Subcutaneous abdominal adipose tissue (tissue), 5 donors: ENCODE results near the gene MAT2A.
A peak's percentile ranks its signal among the peaks of the same experiment; 100 is the strongest.
"Not testable (repeated sequence)": the region's sequence is repeated elsewhere in the genome, so short reads cannot be mapped to it uniquely, and the experiment has no call there.

ENCODE experiments used
- H3K27ac ChIP-seq: one replicate; pipeline ENCODE4 v1.7.0; 2013; ENCODE audit warnings: low read depth, mild to moderate bottlenecking, inconsistent platforms, low read length, moderate library complexity
- H3K27me3 ChIP-seq, 5 donors: one replicate each; pipeline ENCODE4 v1.7.0; 2013; ENCODE audit warnings: low read length in 5 of 5, inconsistent platforms in 1 of 5; ENCODE audit not compliant: control insufficient read depth in 5 of 5, insufficient read depth in 4 of 5
- H3K36me3 ChIP-seq, 5 donors: one replicate each; pipeline ENCODE4 v1.7.0; 2013; ENCODE audit warnings: low read length in 5 of 5; ENCODE audit not compliant: control insufficient read depth in 5 of 5, insufficient read depth in 5 of 5
- H3K4me1 ChIP-seq, 5 donors: one replicate each; pipeline ENCODE4 v1.7.0; 2013; ENCODE audit warnings: low read length in 5 of 5, mild to moderate bottlenecking in 3 of 5, moderate library complexity in 1 of 5; ENCODE audit not compliant: control insufficient read depth in 5 of 5, insufficient read depth in 5 of 5
- H3K4me3 ChIP-seq, 5 donors: one replicate each; pipeline ENCODE4 v1.7.0; 2013; ENCODE audit warnings: low read length in 5 of 5, low read depth in 1 of 5
- H3K9ac ChIP-seq, 5 donors: one replicate each; pipeline ENCODE4 v1.7.0; 2013; ENCODE audit warnings: low read length in 5 of 5, mild to moderate bottlenecking in 4 of 5, moderate library complexity in 3 of 5
- H3K9me3 ChIP-seq, 5 donors: one replicate each; pipeline ENCODE4 v1.7.0; 2013; ENCODE audit warnings: low read length in 5 of 5; ENCODE audit not compliant: control insufficient read depth in 5 of 5
- donor health status: healthy.
- donor health status: healthy.
- donor health status: healthy.
- donor health status: healthy.
- donor health status: healthy.

MAT2A gene

DNA sequence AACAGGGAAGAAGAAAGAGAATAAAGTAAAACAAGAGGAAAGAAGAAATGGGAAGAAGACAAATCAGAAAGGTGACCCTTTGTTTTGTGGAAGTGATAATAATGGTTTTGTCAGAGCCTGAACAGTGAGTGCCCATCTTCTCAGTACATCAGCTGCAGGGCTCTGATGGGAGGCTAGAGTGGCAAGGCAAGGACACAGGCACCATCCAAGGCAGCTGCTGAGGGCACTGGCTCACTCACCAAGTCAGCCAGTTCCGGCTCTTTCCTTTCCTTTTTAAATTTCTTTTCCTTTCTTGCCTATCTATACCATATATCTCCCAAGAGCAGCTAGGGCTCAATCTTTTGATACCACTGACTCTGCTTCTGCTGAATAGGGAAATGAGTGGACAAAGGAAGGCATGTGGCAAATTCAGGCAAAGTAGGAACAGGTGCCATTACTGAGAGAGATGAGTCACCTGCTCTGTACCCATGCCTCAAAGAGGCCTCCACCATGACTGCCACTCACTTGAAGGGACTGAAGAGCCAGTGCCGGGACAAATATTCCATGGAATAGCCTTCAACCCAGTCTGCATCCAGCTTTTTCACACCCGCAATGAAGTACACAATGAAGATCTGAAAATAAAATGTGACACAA lies 16.1 kb downstream of the MAT2A start:
- Histone ChIP-seq H3K4me3 (no peak overlapping the region), H3K4me1 (peaks cover 3 to 29% (median 12%) of the 10 kb centered on the region in 5 donors), H3K9me3 (no peaks in the 10 kb centered on the region), H3K27ac (no peak overlapping the region), H3K9ac (no peak overlapping the region), H3K36me3 (peaks cover 14 to 80% (median 66%) of the 10 kb centered on the region in 5 donors), H3K27me3 (no peaks in the 10 kb centered on the region)

DNA sequence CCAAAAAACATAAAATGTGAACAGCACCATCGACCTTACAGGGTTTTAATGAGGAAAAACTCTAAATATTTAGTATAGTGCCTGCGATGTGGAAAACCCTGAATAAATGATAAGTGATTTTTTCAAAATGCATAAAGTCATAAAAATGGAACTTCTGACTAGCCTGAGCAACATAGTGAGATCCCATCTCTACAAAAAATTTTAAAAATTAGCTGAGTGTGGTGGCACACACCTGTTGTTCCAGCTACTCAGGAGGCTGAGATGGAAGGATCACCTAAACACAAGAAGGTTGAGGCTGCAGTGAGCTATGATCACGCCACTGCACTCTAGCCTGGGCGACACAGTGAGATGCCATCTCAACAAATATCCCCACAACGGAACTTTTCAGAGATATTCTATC lies 18.2 kb downstream of the MAT2A start:
- peaks cover 4 to 28% (median 21%) of the 10 kb centered on the region in 5 donors for H3K4me1 ChIP-seq
- no peaks in the 10 kb centered on the region for H3K27me3 ChIP-seq
- H3K36me3 ChIP-seq: peaks cover 6 to 59% (median 49%) of the 10 kb centered on the region in 5 donors
- H3K4me3 ChIP-seq: no peak overlapping the region
- no peak overlapping the region for H3K27ac ChIP-seq
- no peaks in the 10 kb centered on the region for H3K9me3 ChIP-seq
- H3K9ac ChIP-seq: no peak overlapping the region

DNA sequence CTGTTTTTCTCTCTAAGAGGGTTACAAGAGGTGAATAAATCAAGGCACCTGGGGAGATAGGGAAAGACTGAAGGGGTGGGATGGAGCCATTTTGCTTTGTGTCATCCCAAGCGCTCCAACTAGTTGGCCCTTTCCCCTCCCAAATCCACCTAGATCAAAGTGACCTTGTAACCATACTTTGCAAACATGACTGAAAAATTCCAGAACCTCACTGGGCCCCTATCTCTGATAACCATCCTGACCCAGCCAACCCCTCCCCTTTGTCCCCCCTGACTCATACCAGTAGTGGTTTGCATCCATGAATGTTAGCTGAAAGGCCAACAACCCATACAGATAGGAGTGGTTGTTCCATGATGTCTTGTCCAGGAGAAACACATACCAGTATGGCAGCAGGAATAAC lies 19.2 kb downstream of the MAT2A start:
- Histone ChIP-seq H3K9ac (no peak overlapping the region), H3K4me1 (peaks cover 2 to 27% (median 19%) of the 10 kb centered on the region in 5 donors), H3K9me3 (no peaks in the 10 kb centered on the region), H3K36me3 (peaks cover 4 to 49% (median 39%) of the 10 kb centered on the region in 5 donors), H3K4me3 (no peak overlapping the region), H3K27ac (no peak overlapping the region), H3K27me3 (no peaks in the 10 kb centered on the region)

DNA sequence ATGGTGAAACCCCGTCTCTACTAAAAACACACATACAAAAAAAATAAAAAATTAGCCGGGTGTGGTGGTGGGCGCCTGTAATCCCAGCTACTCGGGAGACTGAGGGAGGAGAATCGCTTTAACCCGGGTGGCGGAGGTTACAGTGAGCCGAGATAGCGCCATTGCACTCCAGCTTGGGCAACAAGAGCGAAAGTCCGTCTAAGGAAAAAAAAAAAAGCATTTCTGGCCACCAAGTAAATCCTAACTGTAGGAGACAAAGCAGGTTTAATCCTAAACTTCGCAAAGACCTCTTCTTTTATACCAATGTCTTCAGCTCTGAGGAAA lies 21.4 kb downstream of the MAT2A start:
- H3K9ac ChIP-seq: peak overlapping the region in 4 of 5 donors; percentile 29 to 91 (median 74)
- peak overlapping the region; percentile 96 for H3K27ac ChIP-seq
- peaks cover 4 to 28% (median 21%) of the 10 kb centered on the region in 5 donors for H3K36me3 ChIP-seq
- H3K9me3 ChIP-seq, H3K27me3 ChIP-seq: not testable (repeated sequence)
- peaks cover 2 to 27% (median 22%) of the 10 kb centered on the region in 5 donors for H3K4me1 ChIP-seq
- H3K4me3 ChIP-seq: peak overlapping the region; percentile 80 to 95 (median 94)

DNA sequence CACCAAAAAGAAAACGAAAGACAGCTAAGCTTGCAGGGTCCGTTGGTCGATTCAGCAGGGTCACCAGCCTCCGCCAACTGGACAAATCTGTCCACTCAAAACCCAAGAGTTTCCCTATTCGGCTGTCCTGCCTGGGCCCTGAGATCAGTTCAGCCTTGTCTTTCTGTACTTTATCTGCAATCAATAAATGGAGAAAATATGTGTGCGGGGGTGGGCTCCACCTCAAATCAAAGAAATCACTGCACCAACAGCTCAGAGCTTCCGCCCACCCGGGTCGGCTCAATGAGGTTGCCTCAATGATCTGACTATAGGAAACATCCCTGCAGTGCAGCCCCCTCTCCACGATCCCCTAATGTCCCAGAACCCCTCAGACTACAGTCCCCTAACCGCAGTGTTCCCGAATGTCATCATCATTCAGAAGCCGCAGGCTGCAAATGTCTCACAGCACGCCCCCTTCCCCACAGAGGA lies 21.9 kb downstream of the MAT2A start:
- H3K27ac ChIP-seq: peak overlapping the region; percentile 96
- H3K4me3 ChIP-seq: peak overlapping the region; percentile 80 to 95 (median 94)
- H3K9ac ChIP-seq: peak overlapping the region; percentile 7 to 91 (median 56)
- H3K4me1 ChIP-seq: peaks cover 2 to 27% (median 22%) of the 10 kb centered on the region in 5 donors
- no peaks in the 10 kb centered on the region for H3K27me3 ChIP-seq
- no peaks in the 10 kb centered on the region for H3K9me3 ChIP-seq
- H3K36me3 ChIP-seq: peaks cover 0 to 25% (median 17%) of the 10 kb centered on the region in 5 donors

DNA sequence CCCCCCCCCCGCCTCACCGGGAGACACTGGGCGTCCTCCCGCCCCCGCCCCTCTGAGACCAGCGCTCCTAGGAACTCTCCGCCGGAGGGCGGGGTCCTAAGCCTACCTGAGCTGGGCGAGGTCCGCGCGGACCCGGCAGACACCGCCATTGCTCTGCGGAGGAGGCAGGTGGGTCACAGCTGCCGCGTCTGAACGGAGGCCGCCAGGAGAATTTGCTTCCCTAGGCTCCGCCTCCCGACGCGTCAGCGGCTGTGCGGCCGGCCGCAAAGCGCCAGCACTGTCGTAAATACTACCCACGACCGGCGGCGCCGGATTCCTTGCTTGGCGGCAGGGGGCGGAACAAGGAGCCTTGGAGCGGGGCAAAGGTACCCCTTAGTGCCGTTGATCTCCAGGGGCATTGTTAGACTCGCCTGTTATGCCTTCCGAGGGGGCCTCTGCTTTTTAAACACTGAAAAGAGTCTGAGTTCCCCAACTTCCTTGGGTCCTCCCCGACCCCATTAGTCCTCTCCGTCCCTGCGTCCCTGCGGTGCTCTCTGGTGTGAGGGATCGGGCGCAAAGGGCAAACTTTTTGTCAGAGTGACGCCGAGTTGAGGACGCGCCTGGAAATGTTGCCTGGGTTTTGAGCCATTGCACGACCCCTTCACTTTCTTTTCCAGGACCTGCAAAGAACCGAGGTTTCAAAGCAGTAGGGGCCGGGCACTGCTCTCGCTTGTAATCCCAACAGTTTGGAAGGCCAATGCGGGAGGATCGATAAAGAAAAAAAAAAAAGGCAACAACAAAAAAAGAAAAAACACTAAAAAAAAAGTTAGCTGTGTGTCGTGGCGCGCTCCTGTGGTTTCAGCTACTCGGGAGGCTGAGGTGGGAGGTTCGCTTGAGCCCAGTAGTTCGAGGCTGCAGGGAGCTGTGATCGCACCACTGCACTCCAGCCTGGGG lies 22.6 kb downstream of the MAT2A start, which contains the start of gene GGCX:
TSS of gene GGCX (minus strand) at position 214 of the 933 bp plus-strand sequence. CDS start at position 149, 65 bp downstream.
- Histone ChIP-seq H3K4me3 (peak within 1 kb of the TSS; percentile 80 to 99 (median 94)), H3K9me3 (no peaks in the 10 kb centered on the region), H3K36me3 (peaks cover 0 to 21% (median 12%) of the 10 kb centered on the region in 5 donors), H3K4me1 (peaks cover 2 to 27% (median 22%) of the 10 kb centered on the region in 5 donors), H3K27me3 (no peaks in the 10 kb centered on the region), H3K9ac (peak within 1 kb of the TSS; percentile 84 to 92 (median 91)), H3K27ac (peak within 1 kb of the TSS; percentile 96)

DNA sequence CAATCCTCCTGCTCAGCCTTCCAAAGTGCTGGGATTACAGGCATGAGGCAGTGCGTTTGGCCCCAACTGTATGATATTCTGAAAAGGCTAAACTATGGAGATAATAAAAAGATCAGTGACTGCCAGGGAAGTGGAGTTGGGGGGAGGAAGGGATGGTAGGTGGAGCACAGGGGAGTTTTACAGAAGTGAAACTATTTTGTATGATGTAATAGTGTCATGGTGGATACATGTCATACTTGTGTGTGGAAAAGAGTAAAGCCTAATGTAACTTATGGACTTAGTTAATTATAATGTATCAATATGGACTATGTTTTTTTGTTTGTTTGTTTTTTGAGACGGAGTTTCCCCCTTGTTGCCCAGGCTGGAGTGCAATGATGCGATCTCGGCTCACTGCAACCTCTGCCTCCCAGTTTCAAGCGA lies 25.2 kb downstream of the MAT2A start:
- Histone ChIP-seq H3K4me1 (peaks cover 2 to 24% (median 21%) of the 10 kb centered on the region in 5 donors), H3K27me3 (no peaks in the 10 kb centered on the region), H3K27ac (no peak overlapping the region), H3K36me3 (no peaks in the 10 kb centered on the region), H3K4me3 (no peak overlapping the region), H3K9ac (no peak overlapping the region), H3K9me3 (no peaks in the 10 kb centered on the region)

DNA sequence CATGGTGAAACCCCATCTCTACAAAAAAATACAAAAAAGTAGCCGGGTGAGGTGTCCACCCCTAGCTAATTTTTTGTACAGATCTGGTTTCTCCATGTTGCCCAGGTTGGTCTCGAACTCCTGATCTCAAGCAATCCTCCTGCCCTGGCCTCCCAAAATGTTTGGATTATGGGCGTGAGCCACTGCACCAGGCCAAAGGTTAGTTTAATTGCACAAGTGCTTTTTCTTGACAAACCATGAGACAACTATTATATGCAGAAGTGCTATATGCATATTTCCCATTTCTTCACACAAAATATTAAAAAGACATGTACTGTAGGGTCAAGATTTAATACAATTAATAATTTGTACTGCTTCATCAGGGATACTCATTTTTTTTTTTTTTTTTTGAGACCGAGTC lies 27.3 kb downstream of the MAT2A start:
- Histone ChIP-seq H3K4me3 (no peak overlapping the region), H3K36me3 (no peaks in the 10 kb centered on the region), H3K27ac (no peak overlapping the region), H3K4me1 (peaks cover 0 to 6% (median 5%) of the 10 kb centered on the region in 5 donors), H3K9me3 (no peaks in the 10 kb centered on the region), H3K27me3 (no peaks in the 10 kb centered on the region), H3K9ac (no peak overlapping the region)

DNA sequence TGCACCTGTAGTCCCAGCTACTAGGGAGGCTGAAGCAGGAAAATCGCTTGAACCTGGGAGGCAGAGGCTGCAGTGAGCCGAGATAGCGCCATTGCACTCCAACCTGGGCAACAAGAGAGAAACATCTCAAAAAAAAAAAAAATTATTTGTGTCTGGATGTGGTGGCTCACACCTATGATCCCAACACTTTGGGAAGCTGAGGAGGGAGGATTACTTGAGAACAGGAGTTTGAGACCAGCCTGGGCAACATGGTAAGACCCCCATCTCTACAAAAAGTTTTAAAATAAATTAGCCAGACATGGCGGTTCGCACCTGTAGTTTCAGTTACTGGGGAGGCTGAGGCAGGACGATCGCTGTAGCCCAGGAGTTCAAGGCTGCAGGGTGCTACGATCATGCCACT lies 36.8 kb downstream of the MAT2A start:
- H3K27ac ChIP-seq: no peak overlapping the region
- no peak overlapping the region for H3K9ac ChIP-seq
- peaks cover 6 to 40% (median 37%) of the 10 kb centered on the region in 5 donors for H3K4me1 ChIP-seq
- no peaks in the 10 kb centered on the region for H3K36me3 ChIP-seq
- no peaks in the 10 kb centered on the region for H3K9me3 ChIP-seq
- no peaks in the 10 kb centered on the region for H3K27me3 ChIP-seq
- no peak overlapping the region for H3K4me3 ChIP-seq

DNA sequence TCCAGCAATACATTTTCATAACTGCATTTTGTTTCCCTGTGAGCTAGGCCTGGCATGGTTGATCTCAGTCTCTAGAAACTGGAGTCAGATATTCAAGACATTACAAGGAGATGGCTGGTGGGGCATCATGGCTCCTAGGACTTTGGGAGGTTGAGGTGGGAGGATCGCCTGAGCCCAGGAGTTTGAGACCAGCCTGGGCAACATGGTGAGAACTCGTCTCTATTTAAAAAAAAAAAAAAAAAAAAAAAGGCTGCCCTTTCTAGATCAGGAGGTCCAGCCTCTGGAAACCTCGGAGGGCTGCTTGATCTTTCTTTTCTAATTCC lies 38.1 kb downstream of the MAT2A start:
- Histone ChIP-seq H3K9ac (peak overlapping the region in 2 of 5 donors; percentile 59 to 73), H3K4me1 (peaks cover 6 to 40% (median 37%) of the 10 kb centered on the region in 5 donors), H3K36me3 (peaks cover 0 to 4% (median 0%) of the 10 kb centered on the region in 5 donors), H3K9me3 (no peaks in the 10 kb centered on the region), H3K4me3 (peak overlapping the region in 4 of 5 donors; percentile 55 to 62 (median 59)), H3K27me3 (no peaks in the 10 kb centered on the region), H3K27ac (no peak overlapping the region)
